Omental fat pad (tissue), 4 donors: ENCODE data around the gene SLC66A1. TPM values are rescaled to one million over a fixed set of nuclear protein-coding genes. Genes with fewer than 3 reads are reported as not detected.

Experiments
- ATAC-seq: fragments of 150-250 bp; one replicate; pipeline ENCODE4 v1.9.1; 2016; ENCODE audit warnings: mild to moderate bottlenecking, moderate library complexity; ENCODE audit not compliant: low FRiP score
- DNase-seq: peaks from one replicate; pipeline ENCODE4 v3.0.0-alpha.2; 2019; ENCODE audit warnings: low spot score
- total RNA-seq, 4 donors: library from RNA; depleted of rRNA; stranded (reverse); fragments of >200 nt; gene quantifications; one replicate each; pipeline ENCODE4 v1.1.0, GENCODE V29; 2016
- TF ChIP-seq, protein P1 (sequence below), 3 donors: fragments of 450-650 bp; IDR thresholded peaks; one replicate each; pipeline ENCODE4 v1.5.1; 2016 to 2017; ENCODE audit warnings: antibody characterized with exemption in 3 of 3, mild to moderate bottlenecking in 3 of 3, moderate library complexity in 2 of 3

Gene SLC66A1
- total RNA-seq, 4 donors from 2014 or later: 9.6 to 21.1 (median 13.6) TPM

DNA sequence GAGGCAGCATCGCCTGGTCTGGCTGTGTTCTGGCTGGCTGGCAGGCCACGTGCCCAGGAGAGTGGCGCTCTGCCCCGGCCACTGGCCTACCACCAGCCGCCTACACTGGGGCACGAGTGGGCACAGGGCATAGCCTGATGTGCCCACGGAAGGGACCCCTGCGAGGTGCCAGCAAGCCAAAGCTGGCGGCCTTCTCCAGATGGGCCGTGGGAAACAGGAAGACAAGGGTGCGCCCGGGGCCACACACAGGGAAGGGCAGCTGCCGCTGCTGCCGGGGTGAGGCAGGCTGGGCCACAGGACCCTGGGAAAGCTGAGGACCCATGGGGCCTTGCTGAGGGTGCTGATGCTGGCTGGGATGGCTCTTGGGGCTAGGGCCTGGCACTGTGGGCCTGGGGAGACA lies 40.7 kb downstream of the SLC66A1 start:
- ATAC-seq (no peak), DNase-seq (no peak)
- TF ChIP-seq, protein P1, sequence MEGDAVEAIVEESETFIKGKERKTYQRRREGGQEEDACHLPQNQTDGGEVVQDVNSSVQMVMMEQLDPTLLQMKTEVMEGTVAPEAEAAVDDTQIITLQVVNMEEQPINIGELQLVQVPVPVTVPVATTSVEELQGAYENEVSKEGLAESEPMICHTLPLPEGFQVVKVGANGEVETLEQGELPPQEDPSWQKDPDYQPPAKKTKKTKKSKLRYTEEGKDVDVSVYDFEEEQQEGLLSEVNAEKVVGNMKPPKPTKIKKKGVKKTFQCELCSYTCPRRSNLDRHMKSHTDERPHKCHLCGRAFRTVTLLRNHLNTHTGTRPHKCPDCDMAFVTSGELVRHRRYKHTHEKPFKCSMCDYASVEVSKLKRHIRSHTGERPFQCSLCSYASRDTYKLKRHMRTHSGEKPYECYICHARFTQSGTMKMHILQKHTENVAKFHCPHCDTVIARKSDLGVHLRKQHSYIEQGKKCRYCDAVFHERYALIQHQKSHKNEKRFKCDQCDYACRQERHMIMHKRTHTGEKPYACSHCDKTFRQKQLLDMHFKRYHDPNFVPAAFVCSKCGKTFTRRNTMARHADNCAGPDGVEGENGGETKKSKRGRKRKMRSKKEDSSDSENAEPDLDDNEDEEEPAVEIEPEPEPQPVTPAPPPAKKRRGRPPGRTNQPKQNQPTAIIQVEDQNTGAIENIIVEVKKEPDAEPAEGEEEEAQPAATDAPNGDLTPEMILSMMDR (IDR thresholded peaks at IDR 0.05): no peak

DNA sequence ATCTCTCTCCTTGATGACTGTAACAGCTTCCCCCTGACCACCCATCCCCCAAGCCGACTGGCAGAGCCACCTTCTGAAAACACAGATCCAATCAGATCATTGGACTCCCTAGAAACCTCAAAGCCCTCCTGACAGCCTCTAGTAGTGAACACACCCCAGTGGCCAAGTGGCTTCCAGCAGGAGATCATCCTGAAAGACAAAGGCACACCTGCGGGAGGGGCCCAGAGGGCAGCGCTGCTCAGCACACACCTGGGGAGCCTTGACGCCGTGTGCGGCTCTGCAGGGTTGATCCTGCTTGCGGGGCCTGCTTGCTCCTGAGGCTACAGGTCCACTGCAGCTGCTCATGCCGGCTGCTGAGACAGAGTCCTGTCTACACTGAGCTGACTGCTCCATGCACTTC lies 41.5 kb downstream of the SLC66A1 start:
- TF ChIP-seq, protein P1 (IDR thresholded peaks at IDR 0.05): no peak
- no peak for ATAC-seq
- DNase-seq: no peak

- TF ChIP-seq, protein P1 (IDR thresholded peaks at IDR 0.05): no peak
- no peak for ATAC-seq
- DNase-seq: no peak
Observed at GRCh38 chr1:19354531-19354981, 42.4 kb downstream of the SLC66A1 start.

- TF ChIP-seq, protein P1 (IDR thresholded peaks at IDR 0.05): no peak
- ATAC-seq (no peak), DNase-seq (no peak)
Observed at GRCh38 chr1:19356266-19356665, 44.1 kb downstream of the SLC66A1 start.

DNA sequence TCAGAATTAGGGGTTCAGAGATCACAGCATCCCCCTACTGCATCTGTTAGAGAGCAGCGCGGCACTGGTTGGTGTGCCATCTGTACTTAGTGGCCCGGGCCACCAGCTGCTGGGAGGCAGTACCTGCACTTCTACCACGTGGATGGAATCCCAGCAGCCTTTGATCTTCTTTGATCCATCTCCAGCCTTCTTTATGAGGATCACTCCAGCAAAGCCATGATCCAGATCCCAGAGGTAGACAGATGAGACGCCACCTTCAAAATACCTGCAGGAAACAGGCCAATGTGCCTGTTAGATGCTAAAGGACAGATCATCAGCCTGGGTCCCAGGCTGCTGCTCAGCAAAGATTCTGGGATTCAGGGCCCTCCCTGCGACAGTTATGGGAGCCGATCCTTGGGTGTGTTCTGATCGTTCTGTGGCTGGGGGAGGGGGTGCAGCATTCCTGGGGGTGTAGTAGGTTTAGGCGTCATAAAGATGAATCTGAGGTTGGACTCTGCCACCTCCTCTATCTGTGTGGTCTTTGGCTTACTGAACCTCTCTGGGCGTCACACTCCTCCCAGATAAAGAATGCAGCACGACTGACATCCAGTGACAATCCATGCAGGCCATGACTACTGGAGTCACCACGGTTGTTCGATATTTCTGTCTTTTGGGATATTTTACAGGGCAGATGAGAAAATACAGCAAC lies 45.3 kb downstream of the SLC66A1 start:
- TF ChIP-seq, protein P1 (IDR thresholded peaks at IDR 0.05): no peak
- DNase-seq: no peak
- no peak for ATAC-seq

- DNase-seq: no peak
- no peak for ATAC-seq
- TF ChIP-seq, protein P1 (IDR thresholded peaks at IDR 0.05): no peak
Observed at GRCh38 chr1:19358710-19359109, 46.6 kb downstream of the SLC66A1 start.

- no peak for DNase-seq
Observed at GRCh38 chr1:19359357-19359756, 47.2 kb downstream of the SLC66A1 start.

More at GRCh38 chr1:19359357-19359756, 47.2 kb downstream of the SLC66A1 start:
- ATAC-seq: no peak
- TF ChIP-seq, protein P1 (IDR thresholded peaks at IDR 0.05): no peak
